ENCODE results near the gene TMEM238. TPM values are rescaled to one million over a fixed set of nuclear protein-coding genes. Genes with fewer than 3 reads are reported as not detected.

The TMEM238 gene
- total RNA-seq, 1 experiment from 2014 or later: 22.8 TPM

- Histone ChIP-seq H2AFZ (ENCODE audit: low read length) (peak within 1 kb of the TSS; percentile 66), H3F3A (ENCODE audit: low read length, unreplicated experiment) (peaks cover 5% of the 10 kb centered on the region), H3K4me1 (ENCODE audit: insufficient read depth, low read length) (peaks cover 44% of the 10 kb centered on the region), H4K20me1 (ENCODE audit: low read length) (no peaks in the 10 kb centered on the region), H3K4me3 (ENCODE audit: low read length) (peak within 1 kb of the TSS; percentile 77), H3K9ac (ENCODE audit: low read length) (peak within 1 kb of the TSS; percentile 63), H3K27me3 (ENCODE audit: low read length) (no peaks in the 10 kb centered on the region), H3K79me2 (ENCODE audit: low read length) (no peaks in the 10 kb centered on the region), H3K36me3 (ENCODE audit: low read depth, low read length) (no peaks in the 10 kb centered on the region), H3K9me3 (ENCODE audit: low read length) (no peaks in the 10 kb centered on the region), H3K4me2 (ENCODE audit: low read length) (peak within 1 kb of the TSS; percentile 98), H3K9me2 (replicated peaks; ENCODE audit: low read length) (no peaks in the 10 kb centered on the region), H3K27ac (ENCODE audit: low read length) (peak within 1 kb of the TSS; percentile 14; the same call in 1 of the 2 replicates)
- DNase-seq: peak; percentile 63
- ATAC-seq: peak; percentile 45
- ChIA-PET POLR2A (ENCODE audit: unreplicated experiment) (no interaction called here), CTCF (no interaction called here)
- TF ChIP-seq EZH2 (IDR thresholded peaks at IDR 0.05; ENCODE audit: low read length, unreplicated experiment) (no peak), EZH2phosphoT487 (IDR thresholded peaks at IDR 0.05; ENCODE audit: borderline replicate concordance, low read length) (no peak), CTCF (conservative IDR thresholded peaks at IDR 0.05; ENCODE audit: low read depth, low read length) (no peak)
- intact Hi-C loops (cut with micrococcal nuclease): loop anchor here (5.0 kb wide), 1 partner anchor 68 kb away; no protein-coding TSS in a partner anchor
- no TSS peak for BruUV-seq (replicated peaks)
Measured at GRCh38 chr19:55370305-55370988, 13.6 kb downstream of the TMEM238 start, which contains the start of gene IL11. IL11 (minus strand) TSS chr19:55370463; CDS start chr19:55370310, 153 bp downstream.

DNA sequence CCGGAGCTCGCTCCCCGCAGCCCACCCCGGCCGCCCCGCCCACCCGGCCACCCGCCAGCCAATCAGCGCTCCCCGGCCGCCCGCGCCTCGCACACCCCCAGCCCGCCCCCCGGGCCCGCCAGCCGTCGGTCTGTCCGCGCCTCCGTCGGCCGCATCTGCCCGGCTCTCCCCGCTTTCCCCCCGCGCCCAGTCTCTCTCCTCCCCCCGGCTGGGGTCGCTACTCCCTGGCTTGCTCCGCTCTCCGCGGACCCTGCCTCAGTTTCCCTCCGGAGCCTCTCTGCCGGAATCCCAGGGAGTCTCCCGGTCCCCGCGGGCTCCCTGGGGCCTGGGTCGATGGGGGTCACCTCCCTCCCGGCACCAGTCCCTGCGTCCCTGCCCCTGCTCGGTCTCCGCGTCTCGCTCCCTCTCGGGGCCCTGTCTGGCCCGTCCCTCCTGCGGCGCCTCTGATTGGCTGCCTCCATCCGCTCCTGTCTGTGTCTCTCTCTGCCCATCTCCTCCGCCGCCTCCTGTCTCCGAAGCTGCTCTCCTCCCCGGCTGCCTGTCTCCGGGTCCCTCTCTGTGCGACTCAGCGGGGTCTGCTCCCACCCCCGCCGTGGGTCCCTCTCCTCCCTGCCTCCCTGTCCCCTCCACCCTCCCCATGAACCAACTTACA lies 14.3 kb downstream of the TMEM238 start:
- H3K4me3 ChIP-seq (ENCODE audit: low read length): peak overlapping the region; percentile 77
- H4K20me1 ChIP-seq (ENCODE audit: low read length): no peaks in the 10 kb centered on the region
- ChIA-PET POLR2A (ENCODE audit: unreplicated experiment) (no interaction called here), CTCF (interaction anchor here (0.6 kb wide), 1 partner anchor 733 kb away, joined by 20 read pairs; no protein-coding TSS in a partner anchor)
- H3K79me2 ChIP-seq (ENCODE audit: low read length): no peaks in the 10 kb centered on the region
- H3K27ac ChIP-seq (ENCODE audit: low read length): peak overlapping the region; percentile 14; the same call in 1 of the 2 replicates
- TF ChIP-seq CTCF (conservative IDR thresholded peaks at IDR 0.05; ENCODE audit: low read depth, low read length) (no peak), EZH2phosphoT487 (IDR thresholded peaks at IDR 0.05; ENCODE audit: borderline replicate concordance, low read length) (no peak), EZH2 (IDR thresholded peaks at IDR 0.05; ENCODE audit: low read length, unreplicated experiment) (no peak)
- no TSS peak for BruUV-seq (replicated peaks)
- no peaks in the 10 kb centered on the region for H3K36me3 ChIP-seq (ENCODE audit: low read depth, low read length)
- H3K9me2 ChIP-seq (replicated peaks; ENCODE audit: low read length): no peaks in the 10 kb centered on the region
- no peaks in the 10 kb centered on the region for H3K27me3 ChIP-seq (ENCODE audit: low read length)
- peaks cover 44% of the 10 kb centered on the region for H3K4me1 ChIP-seq (ENCODE audit: insufficient read depth, low read length)
- ATAC-seq: peak; percentile 68
- peak overlapping the region; percentile 58 for H2AFZ ChIP-seq (ENCODE audit: low read length)
- H3K9me3 ChIP-seq (ENCODE audit: low read length): no peaks in the 10 kb centered on the region
- intact Hi-C loops (cut with micrococcal nuclease): loop anchor here (5.0 kb wide), 1 partner anchor 67 kb away; no protein-coding TSS in a partner anchor
- peak overlapping the region; percentile 95 for H3K4me2 ChIP-seq (ENCODE audit: low read length)
- peak; percentile 72 for DNase-seq
- peaks cover 5% of the 10 kb centered on the region for H3F3A ChIP-seq (ENCODE audit: low read length, unreplicated experiment)
- H3K9ac ChIP-seq (ENCODE audit: low read length): peak overlapping the region; percentile 63
